ENCODE results near the gene ANTXR1. TPM values are rescaled to one million over a fixed set of nuclear protein-coding genes. Genes with fewer than 3 reads are reported as not detected.

Gene ANTXR1
- total RNA-seq, 4 donors from 2014 or later, result 63.0 to 134 (median 113) TPM

DNA sequence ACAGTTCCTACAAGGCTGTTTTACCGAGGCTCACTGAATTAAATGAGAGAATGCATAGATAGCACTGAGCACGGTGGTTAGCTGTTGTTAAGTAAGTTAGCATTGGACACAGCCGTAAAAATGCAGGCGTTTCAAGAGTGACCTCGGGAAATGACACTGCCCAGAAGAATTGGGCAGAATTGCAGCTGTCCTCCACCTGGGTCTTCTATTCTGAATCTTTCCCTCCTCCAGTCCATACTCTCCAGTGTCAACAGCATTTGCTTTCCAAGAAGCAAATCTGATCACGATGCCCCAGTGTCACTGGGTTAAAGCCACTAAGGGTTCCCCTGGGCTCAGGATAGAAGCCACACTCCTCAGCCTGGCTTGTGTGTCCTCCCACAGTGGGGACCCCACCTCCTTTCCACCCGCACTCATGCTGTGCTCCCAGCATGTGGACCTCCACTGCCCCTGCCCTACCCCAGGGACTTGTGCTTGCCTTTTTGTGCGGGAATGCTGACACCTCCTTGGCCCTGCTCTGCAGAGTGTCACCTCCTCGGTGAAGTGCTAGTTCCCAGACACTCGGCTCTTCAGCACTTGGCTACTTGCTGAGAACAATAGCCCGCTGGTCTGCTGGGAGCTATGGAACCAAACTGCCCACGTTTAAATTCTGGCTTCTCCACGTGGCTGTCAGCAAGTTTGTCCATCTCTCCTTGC is 135.0 kb downstream of the ANTXR1 start:
- H3K36me3 ChIP-seq, result no peaks in the 10 kb centered on the region
- H3K27ac ChIP-seq, result peak overlapping the region; percentile 88 to 94
- no peak for DNase-seq
- no peaks in the 10 kb centered on the region for H3K9me3 ChIP-seq
- no peaks in the 10 kb centered on the region for H3K27me3 ChIP-seq
- H3K4me1 ChIP-seq, result peaks cover 0 to 5% of the 10 kb centered on the region in 2 donors
- intact Hi-C loops (cut with DNase I; ENCODE audit: low total_unique reads), result no loop called here
- TF ChIP-seq POLR2A (IDR thresholded peaks at IDR 0.05) (no peak), CTCF (IDR thresholded peaks at IDR 0.05) (no peak)
- H3K4me3 ChIP-seq, result no peak overlapping the region

DNA sequence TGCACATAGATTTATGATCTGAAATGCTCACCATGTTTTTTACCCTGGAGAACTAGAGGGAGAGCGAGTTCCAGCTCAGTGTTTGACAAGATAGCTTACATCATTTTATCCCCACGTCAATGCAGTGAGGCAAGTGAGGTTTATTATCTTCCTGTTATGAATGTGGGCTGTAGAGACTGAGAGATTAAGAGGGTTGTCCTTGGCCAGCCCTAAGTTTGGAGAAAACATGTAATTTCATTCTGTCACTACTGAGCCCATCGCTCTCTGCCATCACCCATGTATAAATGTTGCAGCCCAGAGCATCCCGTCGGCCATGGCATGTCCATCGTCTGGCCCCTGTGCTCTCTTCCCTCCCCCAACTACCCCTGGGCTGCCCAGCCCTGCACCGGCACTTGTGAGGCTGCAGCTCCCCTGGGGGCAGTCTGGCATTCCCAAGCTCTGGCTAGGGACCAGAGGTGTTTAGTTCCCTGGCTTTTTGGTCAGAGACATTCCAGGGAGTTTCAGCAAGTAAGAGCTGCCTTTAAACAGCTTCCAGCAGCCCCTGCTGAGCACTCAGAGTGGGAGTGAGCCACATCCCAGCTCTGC is 136.7 kb downstream of the ANTXR1 start:
- peak overlapping the region; percentile 88 to 94 for H3K27ac ChIP-seq

DNA sequence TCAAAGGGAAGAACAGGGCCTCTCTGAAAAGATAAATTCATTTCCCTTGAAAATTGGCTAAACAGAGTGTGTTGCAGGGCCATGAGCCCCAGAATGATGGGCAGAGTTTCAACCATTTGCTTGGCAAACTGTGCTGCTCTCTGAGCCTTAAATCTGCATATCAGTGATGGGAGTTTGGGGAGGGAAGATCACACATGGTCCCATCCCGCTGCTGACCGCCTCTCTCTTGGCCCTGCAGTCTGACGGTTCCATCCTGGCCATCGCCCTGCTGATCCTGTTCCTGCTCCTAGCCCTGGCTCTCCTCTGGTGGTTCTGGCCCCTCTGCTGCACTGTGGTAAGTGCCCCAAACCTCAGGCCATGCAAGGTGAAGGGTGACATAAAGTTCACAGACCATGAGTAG is 139.0 kb downstream of the ANTXR1 start:
- Histone ChIP-seq H3K27ac (peak overlapping the region; percentile 88 to 94), H3K4me1 (peaks cover 0 to 5% of the 10 kb centered on the region in 2 donors), H3K27me3 (no peaks in the 10 kb centered on the region), H3K9me3 (no peaks in the 10 kb centered on the region), H3K4me3 (no peak overlapping the region), H3K36me3 (no peaks in the 10 kb centered on the region)
- intact Hi-C loops (cut with DNase I; ENCODE audit: low total_unique reads), result no loop called here
- peak in 1 of 2 donors; percentile 44 for DNase-seq
- TF ChIP-seq CTCF (IDR thresholded peaks at IDR 0.05) (no peak), POLR2A (IDR thresholded peaks at IDR 0.05) (no peak)

More for the DNA sequence above, 136.7 kb downstream of the ANTXR1 start:
- peak in 1 of 4 experiments; percentile 5 for TF ChIP-seq CTCF (IDR thresholded peaks at IDR 0.05)
- TF ChIP-seq POLR2A (IDR thresholded peaks at IDR 0.05), result no peak
- Histone ChIP-seq H3K9me3 (no peaks in the 10 kb centered on the region), H3K4me3 (no peak overlapping the region), H3K27me3 (no peaks in the 10 kb centered on the region), H3K4me1 (peaks cover 0 to 5% of the 10 kb centered on the region in 2 donors), H3K36me3 (no peaks in the 10 kb centered on the region)
- peak; percentile 75 to 77 for DNase-seq
- intact Hi-C loops (cut with DNase I; ENCODE audit: low total_unique reads), result no loop called here

DNA sequence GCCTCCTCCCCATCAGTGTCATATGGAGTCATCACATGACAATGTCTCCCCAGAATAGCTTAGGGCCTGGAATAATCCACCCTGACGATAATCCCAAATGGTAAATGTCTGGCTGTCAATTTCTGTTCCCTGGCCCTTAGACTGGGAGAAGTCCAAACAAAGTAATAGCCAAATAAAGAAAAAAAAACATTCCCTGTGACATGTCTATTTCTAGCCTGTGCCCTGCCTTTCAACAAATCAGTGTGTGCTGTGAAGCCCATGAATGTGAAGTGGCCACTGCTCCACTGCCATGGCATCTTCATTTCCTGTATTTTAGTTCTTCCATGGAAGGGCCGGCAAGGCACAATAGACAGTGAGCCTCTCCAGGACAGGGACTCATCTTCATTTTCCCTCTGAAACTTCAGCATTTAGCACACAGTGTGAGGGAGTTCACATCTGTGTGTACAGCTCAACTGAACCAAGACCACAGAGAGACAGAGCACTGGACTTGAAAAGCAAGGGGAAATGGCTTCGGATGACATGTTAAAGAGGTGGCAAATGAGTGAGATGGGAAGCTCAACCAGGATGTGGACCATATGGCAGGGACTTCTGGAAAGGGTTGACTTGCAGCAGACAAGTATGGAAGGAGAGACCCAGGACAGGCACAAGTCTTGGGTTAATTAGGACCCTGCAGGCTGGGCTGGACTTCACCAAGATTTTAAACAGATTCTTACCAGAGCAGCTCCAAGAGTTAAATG is 140.0 kb downstream of the ANTXR1 start:
- H3K4me1 ChIP-seq, result peaks cover 0 to 5% of the 10 kb centered on the region in 2 donors
- H3K36me3 ChIP-seq, result no peaks in the 10 kb centered on the region
- H3K4me3 ChIP-seq, result no peak overlapping the region
- no peak for DNase-seq
- no peaks in the 10 kb centered on the region for H3K27me3 ChIP-seq
- no peak for TF ChIP-seq CTCF (IDR thresholded peaks at IDR 0.05)
- no peak for TF ChIP-seq POLR2A (IDR thresholded peaks at IDR 0.05)
- intact Hi-C loops (cut with DNase I; ENCODE audit: low total_unique reads), result no loop called here
- H3K9me3 ChIP-seq, result no peaks in the 10 kb centered on the region
- peak overlapping the region; percentile 38 to 94 for H3K27ac ChIP-seq

DNA sequence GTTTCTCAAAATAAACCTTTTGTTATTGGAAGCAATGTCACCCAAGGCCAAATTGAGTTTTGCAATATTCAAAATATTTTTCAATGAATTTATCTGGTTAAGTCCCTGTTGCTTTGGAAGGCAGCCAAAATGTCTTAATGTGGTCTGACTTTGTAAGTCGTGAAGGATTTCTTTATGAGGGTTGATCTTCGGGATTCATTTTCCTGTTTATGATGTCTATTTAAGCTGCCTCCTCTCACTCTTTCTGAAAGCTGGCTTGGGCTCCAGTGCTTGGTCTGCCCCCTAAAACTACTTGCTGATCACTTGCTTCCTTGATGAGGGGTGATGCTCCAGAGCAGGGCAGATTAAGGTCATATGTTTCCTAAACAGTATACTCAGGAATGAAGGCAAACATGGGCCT is 141.1 kb downstream of the ANTXR1 start:
- Histone ChIP-seq H3K27ac (peak overlapping the region; percentile 61 to 94), H3K27me3 (no peaks in the 10 kb centered on the region), H3K4me3 (no peak overlapping the region), H3K4me1 (peaks cover 0 to 5% of the 10 kb centered on the region in 2 donors), H3K36me3 (no peaks in the 10 kb centered on the region), H3K9me3 (no peaks in the 10 kb centered on the region)
- TF ChIP-seq CTCF (IDR thresholded peaks at IDR 0.05), result no peak
- TF ChIP-seq POLR2A (IDR thresholded peaks at IDR 0.05), result no peak
- intact Hi-C loops (cut with DNase I; ENCODE audit: low total_unique reads), result no loop called here
- no peak for DNase-seq

Data from uterus (tissue), 4 donors.